ENCODE results near the gene RAD1. TPM values are rescaled to one million over a fixed set of nuclear protein-coding genes. Genes with fewer than 3 reads are reported as not detected.

RAD1 gene
- total and polyA plus RNA-seq, 2 donors (not counting 1 experiment from before 2014, with no cell fraction given): 7.8 to 25.9 TPM

DNA sequence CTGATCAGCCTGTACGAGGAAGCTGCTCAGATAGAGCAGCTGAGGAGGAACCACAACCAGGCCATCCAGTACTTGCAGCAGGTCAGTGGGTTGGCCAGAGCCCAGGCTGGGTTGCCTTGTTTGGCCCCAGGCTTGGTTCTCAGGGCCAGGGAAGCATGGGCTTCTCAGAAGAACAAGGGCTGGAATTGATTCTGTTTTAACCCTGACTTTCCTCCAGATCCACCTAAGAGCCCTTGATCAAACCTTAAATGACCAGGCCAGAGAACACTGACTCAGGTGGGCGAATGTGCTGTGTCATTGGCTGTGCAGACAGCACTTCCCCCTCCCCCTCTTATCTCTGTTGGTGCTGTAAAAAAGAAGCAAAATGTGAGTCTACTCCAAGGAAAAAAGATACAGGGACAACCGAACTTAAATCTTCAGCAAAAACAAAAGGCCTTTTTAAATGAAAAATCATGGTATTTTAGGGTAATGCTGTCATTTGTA is 48.3 kb downstream of the RAD1 start:
- DNase-seq (no peak), ATAC-seq (ENCODE audit: low read depth) (no peak)
- Histone ChIP-seq H3K4me1 (ENCODE audit: control insufficient read depth in 2 of 2, insufficient read depth in 2 of 2, low read length in 2 of 2) (no peaks in the 10 kb centered on the region), H3K9me3 (ENCODE audit: control extremely low read depth in 1 of 3, control insufficient read depth in 2 of 3, insufficient read depth in 1 of 3, low read length in 2 of 3) (no peaks in the 10 kb centered on the region), H3K36me3 (replicated peaks in 1 of 2; ENCODE audit: control extremely low read depth in 1 of 2, control insufficient read depth in 1 of 2, extremely low read depth in 1 of 2, insufficient read depth in 2 of 2, low read length in 1 of 2) (no peaks in the 10 kb centered on the region), H3K9ac (ENCODE audit: low read length) (no peak overlapping the region), H3K27ac (ENCODE audit: low read length in 2 of 2) (no peak overlapping the region), H3K27me3 (replicated peaks in 1 of 4; ENCODE audit: control extremely low read depth in 1 of 4, control insufficient read depth in 3 of 4, insufficient read depth in 4 of 4, low read length in 3 of 4) (no peaks in the 10 kb centered on the region), H3K4me3 (ENCODE audit: control extremely low read depth in 1 of 5, extremely low read depth in 1 of 5, insufficient read depth in 1 of 5, low read depth in 2 of 5, low read length in 4 of 5) (no peak overlapping the region), H2AFZ (ENCODE audit: insufficient read depth, low read depth, low read length, poor library complexity, severe bottlenecking) (no peak overlapping the region), H4K20me1 (ENCODE audit: control insufficient read depth, insufficient read depth, low read length, poor library complexity, severe bottlenecking) (no peaks in the 10 kb centered on the region), H3K4me2 (replicated peaks; ENCODE audit: low read depth, low read length, poor library complexity, severe bottlenecking) (no peak overlapping the region), H3K79me2 (ENCODE audit: control insufficient read depth, insufficient read depth, low read length) (no peaks in the 10 kb centered on the region)
- ChIA-PET POLR2A (no interaction called here), CTCF (no interaction called here)
- Mint-ChIP-seq H3K9me3 (ENCODE audit: insufficient read depth) (no peaks in the 10 kb centered on the region), H3K27ac (no peak overlapping the region), H3K4me3 (no peak overlapping the region), H3K27me3 (peaks cover 5% of the 10 kb centered on the region), H3K4me1 (no peaks in the 10 kb centered on the region)
- intact Hi-C loops (cut with micrococcal nuclease): no loop called here
- TF ChIP-seq, protein P1, sequence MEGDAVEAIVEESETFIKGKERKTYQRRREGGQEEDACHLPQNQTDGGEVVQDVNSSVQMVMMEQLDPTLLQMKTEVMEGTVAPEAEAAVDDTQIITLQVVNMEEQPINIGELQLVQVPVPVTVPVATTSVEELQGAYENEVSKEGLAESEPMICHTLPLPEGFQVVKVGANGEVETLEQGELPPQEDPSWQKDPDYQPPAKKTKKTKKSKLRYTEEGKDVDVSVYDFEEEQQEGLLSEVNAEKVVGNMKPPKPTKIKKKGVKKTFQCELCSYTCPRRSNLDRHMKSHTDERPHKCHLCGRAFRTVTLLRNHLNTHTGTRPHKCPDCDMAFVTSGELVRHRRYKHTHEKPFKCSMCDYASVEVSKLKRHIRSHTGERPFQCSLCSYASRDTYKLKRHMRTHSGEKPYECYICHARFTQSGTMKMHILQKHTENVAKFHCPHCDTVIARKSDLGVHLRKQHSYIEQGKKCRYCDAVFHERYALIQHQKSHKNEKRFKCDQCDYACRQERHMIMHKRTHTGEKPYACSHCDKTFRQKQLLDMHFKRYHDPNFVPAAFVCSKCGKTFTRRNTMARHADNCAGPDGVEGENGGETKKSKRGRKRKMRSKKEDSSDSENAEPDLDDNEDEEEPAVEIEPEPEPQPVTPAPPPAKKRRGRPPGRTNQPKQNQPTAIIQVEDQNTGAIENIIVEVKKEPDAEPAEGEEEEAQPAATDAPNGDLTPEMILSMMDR (IDR thresholded peaks at IDR 0.05): no peak
- 90% methylated on average over 1 of the region's 3 CpGs for WGBS (ENCODE audit: insufficient coverage)

GRCh38 chr5:34865091-34865490 is 50.2 kb downstream of the RAD1 start:
- no peak for DNase-seq
- Mint-ChIP-seq H3K27ac (no peak overlapping the region), H3K27me3 (peaks cover 5% of the 10 kb centered on the region), H3K4me1 (no peaks in the 10 kb centered on the region), H3K9me3 (ENCODE audit: insufficient read depth) (no peaks in the 10 kb centered on the region), H3K4me3 (no peak overlapping the region)
- H3K36me3 ChIP-seq (replicated peaks in 1 of 2; ENCODE audit: control extremely low read depth in 1 of 2, control insufficient read depth in 1 of 2, extremely low read depth in 1 of 2, insufficient read depth in 2 of 2, low read length in 1 of 2): no peaks in the 10 kb centered on the region
- H2AFZ ChIP-seq (ENCODE audit: insufficient read depth, low read depth, low read length, poor library complexity, severe bottlenecking): no peak overlapping the region
- no peak overlapping the region for H3K4me3 ChIP-seq (ENCODE audit: control extremely low read depth in 1 of 5, extremely low read depth in 1 of 5, insufficient read depth in 1 of 5, low read depth in 2 of 5, low read length in 4 of 5)
- no CpG with 5 or more reads among the region's 2 CpGs for WGBS (ENCODE audit: insufficient coverage)
- no peaks in the 10 kb centered on the region for H4K20me1 ChIP-seq (ENCODE audit: control insufficient read depth, insufficient read depth, low read length, poor library complexity, severe bottlenecking)
- intact Hi-C loops (cut with micrococcal nuclease): no loop called here
- CTCF ChIA-PET: no interaction called here
- no peaks in the 10 kb centered on the region for H3K79me2 ChIP-seq (ENCODE audit: control insufficient read depth, insufficient read depth, low read length)
- TF ChIP-seq, protein P1 (IDR thresholded peaks at IDR 0.05): no peak
- no peak for TF ChIP-seq EZH2 (IDR thresholded peaks at IDR 0.05; ENCODE audit: borderline replicate concordance, insufficient read depth, low read depth, low read length, poor library complexity, severe bottlenecking)
- H3K27ac ChIP-seq (ENCODE audit: low read length in 2 of 2): no peak overlapping the region
- POLR2A ChIA-PET: no interaction called here
- H3K27me3 ChIP-seq (replicated peaks in 1 of 4; ENCODE audit: control extremely low read depth in 1 of 4, control insufficient read depth in 3 of 4, insufficient read depth in 4 of 4, low read length in 3 of 4): no peaks in the 10 kb centered on the region
- no peak overlapping the region for H3K9ac ChIP-seq (ENCODE audit: low read length)
- no peaks in the 10 kb centered on the region for H3K4me1 ChIP-seq (ENCODE audit: control insufficient read depth in 2 of 2, insufficient read depth in 2 of 2, low read length in 2 of 2)
- ATAC-seq (ENCODE audit: low read depth): no peak
- H3K9me3 ChIP-seq (ENCODE audit: control extremely low read depth in 1 of 3, control insufficient read depth in 2 of 3, insufficient read depth in 1 of 3, low read length in 2 of 3): no peaks in the 10 kb centered on the region
- H3K4me2 ChIP-seq (replicated peaks; ENCODE audit: low read depth, low read length, poor library complexity, severe bottlenecking): no peak overlapping the region
